Measurements from ENCODE around the gene POLD2. TPM values are rescaled to one million over a fixed set of nuclear protein-coding genes. Genes with fewer than 3 reads are reported as not detected.

POLD2 gene
- polyA plus RNA-seq, 1 donor from 2014 or later = 79.5 TPM

GRCh38 chr7:44101303-44101965 is 21.9 kb downstream of the POLD2 start:
- H3K9me2 ChIP-seq (ENCODE audit: insufficient read depth, low read length) = no peaks in the 10 kb centered on the region
- H3K36me3 ChIP-seq (ENCODE audit: insufficient read depth, low read length) = no peaks in the 10 kb centered on the region
- no peak overlapping the region for H3K4me2 ChIP-seq (ENCODE audit: low read length)
- H2AFZ ChIP-seq (ENCODE audit: low read depth, low read length) = no peak overlapping the region
- no peak overlapping the region for H3K9ac ChIP-seq (ENCODE audit: low read length)
- H3F3A ChIP-seq (ENCODE audit: insufficient read depth, low read length, poor library complexity, severe bottlenecking) = no peaks in the 10 kb centered on the region
- no peak overlapping the region for H3K27ac ChIP-seq (ENCODE audit: low read length)
- no peak overlapping the region for H3K4me3 ChIP-seq (ENCODE audit: low read length)
- H3K27me3 ChIP-seq (ENCODE audit: insufficient read depth, low read depth, low read length) = peaks cover 19% of the 10 kb centered on the region
- no peaks in the 10 kb centered on the region for H3K9me3 ChIP-seq (ENCODE audit: low read length)
- no peaks in the 10 kb centered on the region for H4K20me1 ChIP-seq (ENCODE audit: insufficient read depth)
- TF ChIP-seq POLR2AphosphoS5 (IDR thresholded peaks at IDR 0.05) (no peak), EP300 (conservative IDR thresholded peaks at IDR 0.05; ENCODE audit: poor library complexity, severe bottlenecking) (no peak), SMC3 (conservative IDR thresholded peaks at IDR 0.05; ENCODE audit: poor library complexity) (no peak), TAF1 (IDR thresholded peaks at IDR 0.05; ENCODE audit: low read depth) (no peak), EZH2 (IDR thresholded peaks at IDR 0.05; ENCODE audit: borderline replicate concordance, insufficient read depth, low read length, poor library complexity, severe bottlenecking) (no peak), RAD21 (conservative IDR thresholded peaks at IDR 0.05) (no peak), MXI1 (conservative IDR thresholded peaks at IDR 0.05; ENCODE audit: poor library complexity, severe bottlenecking) (no peak), REST (IDR thresholded peaks at IDR 0.05; ENCODE audit: borderline replicate concordance) (no peak)
- TF ChIP-seq, protein P1, sequence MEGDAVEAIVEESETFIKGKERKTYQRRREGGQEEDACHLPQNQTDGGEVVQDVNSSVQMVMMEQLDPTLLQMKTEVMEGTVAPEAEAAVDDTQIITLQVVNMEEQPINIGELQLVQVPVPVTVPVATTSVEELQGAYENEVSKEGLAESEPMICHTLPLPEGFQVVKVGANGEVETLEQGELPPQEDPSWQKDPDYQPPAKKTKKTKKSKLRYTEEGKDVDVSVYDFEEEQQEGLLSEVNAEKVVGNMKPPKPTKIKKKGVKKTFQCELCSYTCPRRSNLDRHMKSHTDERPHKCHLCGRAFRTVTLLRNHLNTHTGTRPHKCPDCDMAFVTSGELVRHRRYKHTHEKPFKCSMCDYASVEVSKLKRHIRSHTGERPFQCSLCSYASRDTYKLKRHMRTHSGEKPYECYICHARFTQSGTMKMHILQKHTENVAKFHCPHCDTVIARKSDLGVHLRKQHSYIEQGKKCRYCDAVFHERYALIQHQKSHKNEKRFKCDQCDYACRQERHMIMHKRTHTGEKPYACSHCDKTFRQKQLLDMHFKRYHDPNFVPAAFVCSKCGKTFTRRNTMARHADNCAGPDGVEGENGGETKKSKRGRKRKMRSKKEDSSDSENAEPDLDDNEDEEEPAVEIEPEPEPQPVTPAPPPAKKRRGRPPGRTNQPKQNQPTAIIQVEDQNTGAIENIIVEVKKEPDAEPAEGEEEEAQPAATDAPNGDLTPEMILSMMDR (IDR thresholded peaks at IDR 0.05; ENCODE audit: poor library complexity, severe bottlenecking) = no peak
- no peaks in the 10 kb centered on the region for H3K79me2 ChIP-seq (replicated peaks; ENCODE audit: insufficient read depth, low read length)

GRCh38 chr7:44100458-44101302 is 22.7 kb downstream of the POLD2 start:
- no peaks in the 10 kb centered on the region for H3K9me3 ChIP-seq (ENCODE audit: low read length)
- H3K27ac ChIP-seq (ENCODE audit: low read length) = no peak overlapping the region
- H3K27me3 ChIP-seq (ENCODE audit: insufficient read depth, low read depth, low read length) = peaks cover 19% of the 10 kb centered on the region
- H3F3A ChIP-seq (ENCODE audit: insufficient read depth, low read length, poor library complexity, severe bottlenecking) = no peaks in the 10 kb centered on the region
- H3K4me2 ChIP-seq (ENCODE audit: low read length) = no peak overlapping the region
- no peak overlapping the region for H2AFZ ChIP-seq (ENCODE audit: low read depth, low read length)
- H3K36me3 ChIP-seq (ENCODE audit: insufficient read depth, low read length) = no peaks in the 10 kb centered on the region
- H4K20me1 ChIP-seq (ENCODE audit: insufficient read depth) = no peaks in the 10 kb centered on the region
- H3K4me3 ChIP-seq (ENCODE audit: low read length) = no peak overlapping the region
- no peaks in the 10 kb centered on the region for H3K9me2 ChIP-seq (ENCODE audit: insufficient read depth, low read length)
- H3K79me2 ChIP-seq (replicated peaks; ENCODE audit: insufficient read depth, low read length) = no peaks in the 10 kb centered on the region
- no peak for TF ChIP-seq RAD21 (conservative IDR thresholded peaks at IDR 0.05)
- TF ChIP-seq SMC3 (conservative IDR thresholded peaks at IDR 0.05; ENCODE audit: poor library complexity) = no peak
- TF ChIP-seq, protein P1 (IDR thresholded peaks at IDR 0.05; ENCODE audit: poor library complexity, severe bottlenecking) = no peak
- no peak for TF ChIP-seq TAF1 (IDR thresholded peaks at IDR 0.05; ENCODE audit: low read depth)
- TF ChIP-seq POLR2AphosphoS5 (IDR thresholded peaks at IDR 0.05) = no peak
- TF ChIP-seq MXI1 (conservative IDR thresholded peaks at IDR 0.05; ENCODE audit: poor library complexity, severe bottlenecking) = no peak
- TF ChIP-seq REST (IDR thresholded peaks at IDR 0.05; ENCODE audit: borderline replicate concordance) = no peak
- TF ChIP-seq EP300 (conservative IDR thresholded peaks at IDR 0.05; ENCODE audit: poor library complexity, severe bottlenecking) = no peak
- H3K9ac ChIP-seq (ENCODE audit: low read length) = no peak overlapping the region
